GM21423 (cell line): ENCODE data around the gene TBC1D3I.
"Not testable (repeated sequence)": the region's sequence is repeated elsewhere in the genome, so short reads cannot be mapped to it uniquely, and the experiment has no call there.

Source experiments
- ATAC-seq: cut with Tn5 transposase; IDR thresholded peaks from one replicate; pipeline ENCODE4 v1.9.1; 2021; ENCODE audit warnings: mild to moderate bottlenecking, moderate library complexity; ENCODE audit not compliant: unreplicated experiment

Gene TBC1D3I

GRCh38 chr17:36264470-36264869, at the start of gene TBC1D3I:
TSS of gene TBC1D3I (minus strand) at chr17:36264570. CDS start at chr17:36262985, 1,585 bp downstream.
- ATAC-seq, result not testable (repeated sequence)

- not testable (repeated sequence) for ATAC-seq
Observed at GRCh38 chr17:36295161-36295560, 30.8 kb upstream of the TBC1D3I start.

- not testable (repeated sequence) for ATAC-seq
Observed at GRCh38 chr17:36289965-36290612, 25.7 kb upstream of the TBC1D3I start.

- not testable (repeated sequence) for ATAC-seq
Observed at GRCh38 chr17:36284219-36284618, 19.8 kb upstream of the TBC1D3I start.

- ATAC-seq, result not testable (repeated sequence)
Observed at GRCh38 chr17:36283256-36283655, 18.9 kb upstream of the TBC1D3I start.

- ATAC-seq, result not testable (repeated sequence)
Observed at GRCh38 chr17:36242046-36242445, 22.3 kb downstream of the TBC1D3I start.

GRCh38 chr17:36229644-36230043, 34.7 kb downstream of the TBC1D3I start:
- ATAC-seq, result not testable (repeated sequence)

- not testable (repeated sequence) for ATAC-seq
Observed at GRCh38 chr17:36222967-36223366, 41.4 kb downstream of the TBC1D3I start.

- not testable (repeated sequence) for ATAC-seq
Observed at GRCh38 chr17:36221581-36222100, 42.7 kb downstream of the TBC1D3I start.

GRCh38 chr17:36220737-36221580, 43.4 kb downstream of the TBC1D3I start:
- ATAC-seq, result not testable (repeated sequence)

- not testable (repeated sequence) for ATAC-seq
Observed at GRCh38 chr17:36219556-36219955, 44.8 kb downstream of the TBC1D3I start.

- ATAC-seq, result not testable (repeated sequence)
Observed at GRCh38 chr17:36215406-36216308, 48.7 kb downstream of the TBC1D3I start.

- ATAC-seq, result no peak
Observed at GRCh38 chr17:36214918-36215317, 49.5 kb downstream of the TBC1D3I start.

- ATAC-seq, result no peak
Observed at GRCh38 chr17:36213695-36214094, 50.7 kb downstream of the TBC1D3I start.

- ATAC-seq, result no peak
Observed at GRCh38 chr17:36212966-36213365, 51.4 kb downstream of the TBC1D3I start.

GRCh38 chr17:36212272-36212605, 52.1 kb downstream of the TBC1D3I start:
- ATAC-seq, result no peak

GRCh38 chr17:36211484-36212271, 52.7 kb downstream of the TBC1D3I start:
- not testable (repeated sequence) for ATAC-seq

- peak; percentile 58 for ATAC-seq
Observed at GRCh38 chr17:36210439-36211211, 53.7 kb downstream of the TBC1D3I start, which contains the start of gene CCL4L2. TSS of gene CCL4L2 (plus strand) at chr17:36211063.

GRCh38 chr17:36209575-36209974, 54.8 kb downstream of the TBC1D3I start:
- ATAC-seq, result no peak
